AG04450 (cell line): ENCODE data around the gene DIP2A. TPM values are rescaled to one million over a fixed set of nuclear protein-coding genes. Genes with fewer than 3 reads are reported as not detected.

Experiments used
- CTCF ChIA-PET: fragments of 300-600, 350-600 bp; formaldehyde crosslinking; extraction: SDS; loops from one replicate; lab custom pipeline; 2022; ENCODE audit warnings: antibody characterized with exemption, inconsistent platforms; lab: Charles Lee
- POLR2A ChIA-PET: fragments of 350-600 bp; formaldehyde crosslinking; extraction: SDS; loops from one replicate; lab custom pipeline; 2021; ENCODE audit warnings: antibody characterized with exemption, inconsistent platforms; lab: Yijun Ruan, JAX
- DNase-seq: peaks from one replicate; pipeline ENCODE4 v3.0.0-alpha.2; 2011; ENCODE audit warnings: low read depth, low spot score
- H3K27ac ChIP-seq: one replicate; pipeline ENCODE4 v1.5.1; 2012; ENCODE audit warnings: low read depth, low read length, control low read depth
- H3K27me3 ChIP-seq: one replicate; pipeline ENCODE4 v1.6.0; 2012; ENCODE audit warnings: low read length; ENCODE audit not compliant: control insufficient read depth, insufficient read depth
- H3K4me3 ChIP-seq: 2 replicates; pipeline ENCODE4 v1.5.1; 2011; ENCODE audit warnings: mild to moderate bottlenecking, low read depth, low read length, control low read depth
- H3K9me3 ChIP-seq: 2 replicates; pipeline ENCODE4 v1.5.1; 2012; ENCODE audit warnings: low read length; ENCODE audit not compliant: control insufficient read depth, insufficient read depth
- polyA plus RNA-seq: library from polyadenylated mRNA; depleted of rRNA; stranded (reverse); fragments of >200 nt; gene quantifications from 2 replicates; pipeline ENCODE4 v1.2.3, GENCODE V29; 2011; rRNA removed
- small RNA-seq: library from RNA; depleted of rRNA; stranded (forward); fragments of <200 nt; gene quantifications from one replicate; pipeline ENCODE3, GENCODE V24; 2012; ENCODE audit warnings: low read depth; ENCODE audit not compliant: insufficient read length
- TF ChIP-seq, protein P1 (sequence below): IDR thresholded peaks from 2 replicates; pipeline ENCODE4 v1.5.1; 2011; ENCODE audit warnings: low read depth, low read length, control low read depth, inconsistent platforms

Gene DIP2A
- polyA plus RNA-seq, 1 experiment: 21.0 TPM

DNA sequence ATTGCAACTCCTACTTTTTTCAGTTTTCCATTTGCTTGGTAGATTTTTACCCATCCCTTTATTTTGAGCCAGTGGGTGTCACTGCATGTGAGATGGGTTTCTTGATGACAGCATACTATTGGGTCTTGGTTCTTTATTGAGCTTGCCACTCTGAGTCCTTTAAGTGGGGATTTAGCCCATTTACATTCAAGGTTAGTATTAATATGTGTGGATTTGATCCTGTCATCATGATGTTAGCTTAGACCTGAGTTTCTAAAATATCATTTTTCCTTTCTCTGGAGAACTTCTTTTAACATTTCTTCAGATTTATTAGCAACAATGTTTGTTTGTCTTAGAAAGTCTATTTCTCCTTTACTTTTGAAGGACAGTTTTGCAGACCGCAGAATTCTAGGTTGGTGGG is 158.0 kb downstream of the DIP2A start:
- Histone ChIP-seq H3K27me3 (peaks cover 7% of the 10 kb centered on the region), H3K27ac (no peak overlapping the region), H3K9me3 (peaks cover 5% of the 10 kb centered on the region), H3K4me3 (no peak overlapping the region)
- CTCF ChIA-PET: no interaction called here
- DNase-seq: no peak
- POLR2A ChIA-PET: no interaction called here
- TF ChIP-seq, protein P1, sequence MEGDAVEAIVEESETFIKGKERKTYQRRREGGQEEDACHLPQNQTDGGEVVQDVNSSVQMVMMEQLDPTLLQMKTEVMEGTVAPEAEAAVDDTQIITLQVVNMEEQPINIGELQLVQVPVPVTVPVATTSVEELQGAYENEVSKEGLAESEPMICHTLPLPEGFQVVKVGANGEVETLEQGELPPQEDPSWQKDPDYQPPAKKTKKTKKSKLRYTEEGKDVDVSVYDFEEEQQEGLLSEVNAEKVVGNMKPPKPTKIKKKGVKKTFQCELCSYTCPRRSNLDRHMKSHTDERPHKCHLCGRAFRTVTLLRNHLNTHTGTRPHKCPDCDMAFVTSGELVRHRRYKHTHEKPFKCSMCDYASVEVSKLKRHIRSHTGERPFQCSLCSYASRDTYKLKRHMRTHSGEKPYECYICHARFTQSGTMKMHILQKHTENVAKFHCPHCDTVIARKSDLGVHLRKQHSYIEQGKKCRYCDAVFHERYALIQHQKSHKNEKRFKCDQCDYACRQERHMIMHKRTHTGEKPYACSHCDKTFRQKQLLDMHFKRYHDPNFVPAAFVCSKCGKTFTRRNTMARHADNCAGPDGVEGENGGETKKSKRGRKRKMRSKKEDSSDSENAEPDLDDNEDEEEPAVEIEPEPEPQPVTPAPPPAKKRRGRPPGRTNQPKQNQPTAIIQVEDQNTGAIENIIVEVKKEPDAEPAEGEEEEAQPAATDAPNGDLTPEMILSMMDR: no peak

DNA sequence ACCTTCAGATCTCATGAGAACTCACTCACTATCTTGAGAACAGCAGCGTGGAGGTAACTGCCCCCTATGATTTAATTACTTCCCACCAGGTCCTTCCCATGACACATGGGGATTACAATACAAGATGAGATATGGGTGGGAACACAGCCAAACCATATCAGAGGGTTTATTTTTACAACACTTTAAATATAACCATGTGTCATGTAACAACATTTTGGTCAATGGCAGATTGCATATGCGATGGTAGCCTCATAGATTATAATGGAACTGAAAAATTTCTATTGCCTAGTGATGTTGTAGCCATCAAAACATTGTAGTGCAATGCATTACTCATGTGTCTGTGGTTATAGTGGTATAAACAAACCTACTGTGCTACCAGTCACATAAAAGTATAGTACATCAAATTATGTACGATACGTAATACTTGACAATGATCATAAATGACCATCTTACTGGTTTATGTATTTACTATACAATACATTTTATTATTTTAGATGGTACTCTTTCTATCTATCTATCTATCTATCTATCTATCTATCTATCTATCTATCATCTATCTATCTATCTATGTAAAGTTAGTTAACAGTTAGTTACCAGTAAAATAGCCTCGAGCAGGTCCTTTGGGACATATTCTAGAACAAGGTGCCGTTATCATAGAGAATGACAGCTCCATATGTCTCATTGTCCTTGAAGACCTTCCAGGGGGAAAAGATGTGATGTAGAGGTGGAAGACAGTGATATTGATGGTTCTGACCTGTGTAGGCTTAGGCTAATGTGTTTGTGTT is 158.8 kb downstream of the DIP2A start:
- CTCF ChIA-PET: interaction anchor here (1.0 kb wide), 1 partner anchor 17 kb away, joined by 3 read pairs; no protein-coding TSS in a partner anchor
- Histone ChIP-seq H3K27me3 (peaks cover 7% of the 10 kb centered on the region), H3K9me3 (peaks cover 5% of the 10 kb centered on the region), H3K27ac (no peak overlapping the region), H3K4me3 (no peak overlapping the region)
- TF ChIP-seq, protein P1: no peak
- DNase-seq: no peak
- POLR2A ChIA-PET: interaction anchor here (1.1 kb wide), 1 partner anchor 18 kb away, joined by 3 read pairs; the partner anchor contains the start of gene PRMT2

DNA sequence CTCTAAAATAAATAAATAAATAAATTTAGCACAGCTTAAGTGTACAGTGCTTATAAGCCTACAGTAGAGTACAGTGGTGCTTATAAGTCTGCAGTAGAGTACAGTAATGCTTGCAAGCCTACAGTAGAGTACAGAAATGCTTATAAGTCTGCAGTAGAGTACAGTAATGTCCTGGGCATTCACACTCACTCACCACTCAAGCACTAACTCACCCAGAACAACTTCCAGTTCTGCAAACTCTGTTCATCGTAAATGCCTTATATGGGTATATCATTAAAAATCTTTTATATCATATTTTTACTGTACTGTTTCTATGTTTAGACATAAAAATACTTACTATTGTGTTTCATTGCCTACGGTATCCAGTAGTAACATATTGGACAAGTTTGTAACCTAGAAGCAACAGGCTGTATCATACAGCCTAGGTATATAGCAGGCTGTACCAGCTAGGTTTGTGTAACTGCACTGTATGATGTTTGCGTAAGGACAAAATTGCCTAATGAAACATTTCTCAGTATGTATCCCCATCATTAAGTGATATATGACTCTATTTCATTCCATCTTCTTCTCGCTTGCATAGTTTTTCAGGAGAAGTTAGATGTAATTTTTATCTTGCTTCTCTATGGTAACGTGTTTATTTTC is 160.2 kb downstream of the DIP2A start:
- TF ChIP-seq, protein P1: no peak
- Histone ChIP-seq H3K27me3 (peaks cover 7% of the 10 kb centered on the region), H3K27ac (no peak overlapping the region), H3K4me3 (no peak overlapping the region), H3K9me3 (peaks cover 6% of the 10 kb centered on the region)
- ChIA-PET POLR2A (interaction anchor here (1.1 kb wide), 1 partner anchor 16 kb away, joined by 3 read pairs; the partner anchor contains the start of gene PRMT2), CTCF (interaction anchor here (1.0 kb wide), 1 partner anchor 16 kb away, joined by 3 read pairs; no protein-coding TSS in a partner anchor)
- no peak for DNase-seq

Small RNA genes within 50 kb of the gene (small RNA-seq; reads per million reads assigned to genes)
- gene RNU6-396P: not detected

Other genes starting within 250 kb of the DIP2A start
- gene LSS, start 230.1 kb upstream of the DIP2A start, polyA plus RNA-seq: 49.0 and 62.8 TPM in 2 replicates
- 41.5 and 43.7 TPM in 2 replicates for gene MCM3AP, start 173.3 kb upstream of the DIP2A start, polyA plus RNA-seq
- gene YBEY, start 172.5 kb upstream of the DIP2A start, polyA plus RNA-seq: 29.0 and 31.2 TPM in 2 replicates
- gene C21orf58, start 135.0 kb upstream of the DIP2A start, polyA plus RNA-seq: 1.2 TPM in 2 replicates
- gene PCNT, start 134.7 kb upstream of the DIP2A start, polyA plus RNA-seq: 8.5 and 8.8 TPM in 2 replicates
- gene S100B, start 146.2 kb downstream of the DIP2A start, polyA plus RNA-seq: not detected in 2 replicates
- gene PRMT2, start 176.8 kb downstream of the DIP2A start, polyA plus RNA-seq: 140 and 153 TPM in 2 replicates